IMR-90 (cell line): ENCODE data around the gene COL12A1. TPM values are rescaled to one million over a fixed set of nuclear protein-coding genes. Genes with fewer than 3 reads are reported as not detected.

Experiments
- ATAC-seq: fragments of 200-7000 bp; cut with Tn5 transposase; 2 replicates; pipeline ENCODE4 v1.9.1; 2020; ENCODE audit warnings: low read depth, mild to moderate bottlenecking, moderate library complexity
- BruUV-seq: library from RNA; stranded (reverse); fragments of 400-500 nt; replicated peaks from 2 replicates; lab custom pipeline; 2021; lab: Mats Ljungman, UMichigan
- CTCF ChIA-PET: fragments of 300-600 bp; formaldehyde crosslinking; extraction: SDS; loops from one replicate; lab custom pipeline; 2021; ENCODE audit warnings: antibody characterized with exemption; lab: Yijun Ruan, JAX
- POLR2A ChIA-PET: fragments of 300-600 bp; sonication (Branson Sonifier 250); formaldehyde crosslinking; loops from one replicate; lab custom pipeline; 2022; ENCODE audit warnings: antibody characterized with exemption; ENCODE audit not compliant: unreplicated experiment; lab: Charles Lee
- DNase-seq: peaks from one replicate; pipeline ENCODE4 v3.0.0; 2013
- H2AFZ ChIP-seq: replicated peaks from 2 replicates; pipeline ENCODE3; 2013; ENCODE audit warnings: low read length, mild to moderate bottlenecking; ENCODE audit not compliant: poor library complexity
- H2AK5ac ChIP-seq: 2 replicates; pipeline ENCODE4 v1.6.1; 2013; ENCODE audit warnings: low read depth, low read length, inconsistent platforms
- H2AK9ac ChIP-seq: replicated peaks from 2 replicates; pipeline ENCODE3; 2013; ENCODE audit warnings: mild to moderate bottlenecking, low read depth, low read length, moderate library complexity; ENCODE audit not compliant: poor library complexity
- H2BK120ac ChIP-seq: 2 replicates; pipeline ENCODE4 v1.6.1; 2013; ENCODE audit warnings: low read depth, low read length, inconsistent platforms
- H2BK15ac ChIP-seq: 3 replicates; pipeline ENCODE4 v1.6.1; 2013; ENCODE audit warnings: low read depth, low read length, inconsistent platforms
- H2BK20ac ChIP-seq: 2 replicates; pipeline ENCODE4 v1.6.1; 2013; ENCODE audit warnings: low read depth, mild to moderate bottlenecking, inconsistent platforms, low read length, moderate library complexity
- H2BK5ac ChIP-seq: 2 replicates; pipeline ENCODE4 v1.6.1; 2013; ENCODE audit warnings: mild to moderate bottlenecking, low read depth, low read length, inconsistent platforms; ENCODE audit not compliant: poor library complexity, severe bottlenecking
- H3K14ac ChIP-seq: replicated peaks from 2 replicates; pipeline ENCODE4 v1.6.1; 2013; ENCODE audit warnings: low read depth, low read length, inconsistent platforms
- H3K18ac ChIP-seq: 2 replicates; pipeline ENCODE4 v1.6.1; 2013; ENCODE audit warnings: low read depth, low read length, control low read depth
- H3K23ac ChIP-seq: 2 replicates; pipeline ENCODE4 v1.6.1; 2013; ENCODE audit warnings: low read depth, low read length, inconsistent platforms
- H3K27ac ChIP-seq: 2 replicates; pipeline ENCODE4 v1.5.1; 2013; ENCODE audit warnings: mild to moderate bottlenecking, control low read depth, low read length; ENCODE audit not compliant: insufficient read depth
- H3K27me3 ChIP-seq: 2 replicates; pipeline ENCODE4 v1.6.1; 2013; ENCODE audit warnings: low read length; ENCODE audit not compliant: control insufficient read depth, insufficient read depth
- H3K36me3 ChIP-seq: 2 replicates; pipeline ENCODE4 v1.6.1; 2013; ENCODE audit warnings: low read length, mixed read lengths; ENCODE audit not compliant: control insufficient read depth, insufficient read depth
- H3K4ac ChIP-seq: 2 replicates; pipeline ENCODE4 v1.6.1; 2013; ENCODE audit warnings: low read depth, low read length, inconsistent platforms
- H3K4me1 ChIP-seq: 2 replicates; pipeline ENCODE4 v1.6.1; 2013; ENCODE audit warnings: low read length, mixed read lengths; ENCODE audit not compliant: control insufficient read depth, insufficient read depth
- H3K4me2 ChIP-seq: 2 replicates; pipeline ENCODE4 v1.6.1; 2013; ENCODE audit warnings: low read depth, mild to moderate bottlenecking, control low read depth, low read length, moderate library complexity
- H3K4me3 ChIP-seq: 2 replicates; pipeline ENCODE4 v1.5.1; 2013; ENCODE audit warnings: low read depth, mild to moderate bottlenecking, control low read depth, low read length, moderate library complexity; ENCODE audit not compliant: insufficient read depth
- H3K56ac ChIP-seq: 2 replicates; pipeline ENCODE4 v1.6.1; 2013; ENCODE audit warnings: low read length, inconsistent platforms; ENCODE audit not compliant: insufficient read depth; ENCODE audit errors: extremely low read depth
- H3K79me1 ChIP-seq, 2 experiments: 2 replicates each; pipeline ENCODE4 v1.6.1; 2013; ENCODE audit warnings: low read length in 2 of 2, inconsistent platforms in 1 of 2, low read depth in 1 of 2
- H3K9ac ChIP-seq: 2 replicates; pipeline ENCODE4 v1.6.1; 2013; ENCODE audit warnings: low read depth, low read length, control low read depth
- H3K9me1 ChIP-seq: 2 replicates; pipeline ENCODE4 v1.6.1; 2013; ENCODE audit warnings: low read length, inconsistent platforms; ENCODE audit not compliant: insufficient read depth
- H3K9me3 ChIP-seq: 2 replicates; pipeline ENCODE4 v1.6.1; 2013; ENCODE audit warnings: low read length; ENCODE audit not compliant: control insufficient read depth, insufficient read depth
- H4K20me1 ChIP-seq: 2 replicates; pipeline ENCODE4 v1.6.1; 2013; ENCODE audit warnings: low read length, inconsistent platforms; ENCODE audit not compliant: insufficient read depth
- H4K5ac ChIP-seq: 2 replicates; pipeline ENCODE4 v1.6.1; 2013; ENCODE audit warnings: mild to moderate bottlenecking, low read depth, low read length, control low read depth
- H4K8ac ChIP-seq, 2 experiments: 2 replicates each; pipeline ENCODE4 v1.6.1; 2013; ENCODE audit warnings: low read depth in 2 of 2, low read length in 2 of 2, control low read depth in 1 of 2, inconsistent platforms in 1 of 2
- H4K91ac ChIP-seq: 2 replicates; pipeline ENCODE4 v1.6.1; 2013; ENCODE audit warnings: low read depth, low read length, inconsistent platforms; ENCODE audit not compliant: insufficient read depth
- BHLHE40 ChIP-seq: fragments of 150-350 bp; IDR thresholded peaks from 2 replicates; pipeline ENCODE4 v1.6.1; 2016; ENCODE audit warnings: mild to moderate bottlenecking, low read depth, low read length
- CEBPB ChIP-seq: IDR thresholded peaks from 2 replicates; pipeline ENCODE4 v1.6.1; 2012; ENCODE audit warnings: low read depth, low read length, improper control_type of control experiment
- CHD1 ChIP-seq: IDR thresholded peaks from 2 replicates; pipeline ENCODE4 v1.6.1; 2012; ENCODE audit warnings: low read depth, low read length, improper control_type of control experiment
- FOS ChIP-seq: fragments of 150-350 bp; IDR thresholded peaks from 2 replicates; pipeline ENCODE4 v1.6.1; 2016; ENCODE audit warnings: low read depth, low read length
- MXI1 ChIP-seq: IDR thresholded peaks from 2 replicates; pipeline ENCODE4 v1.6.1; 2012; ENCODE audit warnings: low read depth, mild to moderate bottlenecking, low read length, moderate library complexity, borderline replicate concordance
- NFE2L2 ChIP-seq: fragments of 150-350 bp; IDR thresholded peaks from 2 replicates; pipeline ENCODE4 v1.6.1; 2016; ENCODE audit warnings: low read depth, mild to moderate bottlenecking, low read length
- POLR2A ChIP-seq: IDR thresholded peaks from 2 replicates; pipeline ENCODE4 v1.6.1; 2012; ENCODE audit warnings: mild to moderate bottlenecking, low read depth, low read length
- RAD21 ChIP-seq: IDR thresholded peaks from 2 replicates; pipeline ENCODE4 v1.6.1; 2012; ENCODE audit warnings: low read length, improper control_type of control experiment
- RCOR1 ChIP-seq: IDR thresholded peaks from 2 replicates; pipeline ENCODE4 v1.6.1; 2012; ENCODE audit warnings: mild to moderate bottlenecking, low read length, improper control_type of control experiment; ENCODE audit not compliant: insufficient replicate concordance
- RFX5 ChIP-seq: IDR thresholded peaks from 2 replicates; pipeline ENCODE4 v1.8.0; 2012; ENCODE audit warnings: low read depth, mild to moderate bottlenecking, low read length, moderate library complexity
- SMC3 ChIP-seq: fragments of 150-350 bp; IDR thresholded peaks from 2 replicates; pipeline ENCODE4 v1.6.1; 2016; ENCODE audit warnings: low read depth, mild to moderate bottlenecking, antibody characterized with exemption, low read length, moderate library complexity
- WGBS, 2 experiments: methylation state at CpG; one replicate each; pipeline versions ENCODE4 v1.1.5 to v1.1.7; 2013; ENCODE audit warnings: missing lambda C conversion rate in 2 of 2; ENCODE audit not compliant: insufficient read length in 1 of 2; ENCODE audit errors: extremely low coverage in 2 of 2; 5-methylcytosine and 5-hydroxymethylcytosine counted together
- dilution Hi-C: fragments of 300-500 bp; cut with HindIII; formaldehyde crosslinking; loops from one replicate; pipeline ENCODE4 v1.14.3; 2018; ENCODE audit warnings: low sequenced_read_pairs; ENCODE audit not compliant: unreplicated experiment
- in situ Hi-C: fragments of 300-500 bp; cut with MboI; formaldehyde crosslinking; loops from 3 replicates; pipeline ENCODE4 v1.14.3; 2019; ENCODE audit warnings: low sequenced_read_pairs, inconsistent platforms, mixed read lengths
- intact Hi-C: fragments of 100-400 bp; cut with micrococcal nuclease; formaldehyde crosslinking; loops from 2 replicates; pipeline ENCODE4 v1.10.0; 2022
- polyA plus RNA-seq, 3 experiments: library from polyadenylated mRNA; depleted of rRNA; stranded (reverse); fragments of >200 nt; gene quantifications; 2 replicates each; pipeline ENCODE4 v1.2.3, GENCODE V29; 2012; ENCODE audit warnings: low replicate concordance in 1 of 3
- total RNA-seq: library from RNA; depleted of rRNA; stranded (reverse); fragments of >200 nt; gene quantifications from 2 replicates; pipeline ENCODE4 v1.2.3, GENCODE V29; 2012
- TF ChIP-seq, protein P1 (sequence below): fragments of 150-350 bp; IDR thresholded peaks from 2 replicates; pipeline ENCODE4 v1.6.1; 2016; ENCODE audit warnings: low read depth, mild to moderate bottlenecking, low read length, moderate library complexity, borderline replicate concordance
- TF ChIP-seq, protein P2 (sequence below): fragments of 150-350 bp; IDR thresholded peaks from 2 replicates; pipeline ENCODE4 v1.6.1; 2017; ENCODE audit warnings: mild to moderate bottlenecking, antibody characterized with exemption, low read length, low read depth
- TF ChIP-seq, protein P3 (sequence below): conservative IDR thresholded peaks from 2 replicates; pipeline ENCODE4 v1.5.1; 2012; ENCODE audit warnings: mild to moderate bottlenecking, low read depth, low read length, improper control_type of control experiment

Gene COL12A1
- total and polyA plus RNA-seq, 2 of the 4 experiments (the other 2 are of a cell fraction), result 350 to 452 TPM

DNA sequence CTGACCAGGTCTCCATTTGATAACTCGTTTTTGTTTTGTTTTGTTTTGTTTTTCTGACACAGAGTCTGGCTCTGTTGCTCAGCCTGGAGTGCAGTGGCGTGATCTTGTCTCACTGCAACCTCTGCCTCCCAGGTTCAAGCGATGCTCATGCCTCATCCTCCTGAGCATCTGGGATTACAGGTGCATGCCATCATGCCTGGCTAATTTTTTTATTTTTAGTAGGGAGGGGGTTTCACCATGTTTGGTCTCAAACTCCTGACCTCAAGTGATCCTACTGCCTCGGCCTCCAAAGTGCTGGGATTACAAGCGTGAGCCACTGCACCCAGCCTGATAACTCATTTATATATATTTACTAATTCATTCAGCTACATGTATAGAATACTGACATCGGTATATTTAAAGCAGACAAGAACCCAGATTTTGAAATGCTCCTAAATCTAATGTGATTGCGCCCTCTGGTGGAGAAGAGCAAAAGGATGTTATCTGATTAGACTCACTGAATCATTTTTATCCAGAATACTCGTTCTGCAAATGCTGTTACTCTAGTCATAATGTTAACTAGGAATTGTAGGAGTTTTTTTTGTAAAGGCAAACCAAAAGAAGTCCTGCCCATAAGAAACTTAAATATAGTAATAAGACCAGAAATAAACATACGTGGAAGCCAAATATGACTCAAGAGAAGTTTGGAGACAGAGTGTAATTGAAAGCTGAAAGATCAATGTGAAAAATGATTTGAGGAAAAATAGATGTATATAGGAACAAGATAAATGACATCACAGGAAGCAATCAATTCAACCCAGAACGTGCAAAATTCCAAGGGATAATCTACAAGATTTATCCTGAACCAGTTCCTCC lies 5.3 kb upstream of the COL12A1 start:
- Histone ChIP-seq H2BK5ac (no peak overlapping the region), H3K14ac (no peak overlapping the region), H2AK5ac (peak overlapping the region; percentile 72), H3K27me3 (no peaks in the 10 kb centered on the region), H3K27ac (no peak overlapping the region), H3K4me2 (no peak overlapping the region; the same call in 1 of the 2 replicates), H2AK9ac (no peak overlapping the region), H3K4me1 (peaks cover 15% of the 10 kb centered on the region), H4K91ac (no peak overlapping the region), H3K4me3 (no peak overlapping the region), H3K79me1 (peaks cover 0 to 20% of the 10 kb centered on the region in 2 experiments; a peak in 2 of 4 replicates), H4K8ac (no peak overlapping the region), H2BK20ac (no peak overlapping the region), H2BK120ac (no peak overlapping the region), H3K18ac (no peak overlapping the region), H3K23ac (no peak overlapping the region), H3K56ac (no peak overlapping the region), H3K36me3 (no peaks in the 10 kb centered on the region), H2AFZ (no peak overlapping the region), H4K5ac (no peak overlapping the region), H4K20me1 (no peaks in the 10 kb centered on the region), H2BK15ac (0 out of 3 replicates have a peak overlapping the region, but pooled peaks have one; percentile 36), H3K9me1 (no peaks in the 10 kb centered on the region), H3K9ac (no peak overlapping the region), H3K9me3 (no peaks in the 10 kb centered on the region), H3K4ac (peak overlapping the region; percentile 33; the same call in 1 of the 2 replicates)
- WGBS, 2 experiments, result 20% methylated on average over 1 of the region's 10 CpGs; no CpG with 5 or more reads in 1 of the 2 experiments
- no TSS peak for BruUV-seq
- ATAC-seq (no peak), DNase-seq (peak; percentile 79)
- intact Hi-C loops (loop anchor here (1.0 kb wide), 3 partner anchors 19 to 1536 kb away; no protein-coding TSS in a partner anchor), in situ Hi-C loops (loop anchor here (5.0 to 10.0 kb wide), 4 partner anchors 1124 to 1536 kb away; no protein-coding TSS in a partner anchor), dilution Hi-C loops (no loop called here)
- POLR2A ChIA-PET, result no interaction called here
- CTCF ChIA-PET, result interaction anchor here (0.5 to 1.0 kb wide), 6 partner anchors 23 to 1714 kb away, joined by 3 to 4 read pairs (median 3); no protein-coding TSS in a partner anchor
- TF ChIP-seq RFX5 (no peak), NFE2L2 (no peak), CHD1 (no peak), MXI1 (no peak), BHLHE40 (no peak), RCOR1 (no peak), RAD21 (peak; percentile 70), FOS (no peak), CEBPB (no peak), POLR2A (no peak), SMC3 (peak; percentile 74)
- TF ChIP-seq, protein P1, sequence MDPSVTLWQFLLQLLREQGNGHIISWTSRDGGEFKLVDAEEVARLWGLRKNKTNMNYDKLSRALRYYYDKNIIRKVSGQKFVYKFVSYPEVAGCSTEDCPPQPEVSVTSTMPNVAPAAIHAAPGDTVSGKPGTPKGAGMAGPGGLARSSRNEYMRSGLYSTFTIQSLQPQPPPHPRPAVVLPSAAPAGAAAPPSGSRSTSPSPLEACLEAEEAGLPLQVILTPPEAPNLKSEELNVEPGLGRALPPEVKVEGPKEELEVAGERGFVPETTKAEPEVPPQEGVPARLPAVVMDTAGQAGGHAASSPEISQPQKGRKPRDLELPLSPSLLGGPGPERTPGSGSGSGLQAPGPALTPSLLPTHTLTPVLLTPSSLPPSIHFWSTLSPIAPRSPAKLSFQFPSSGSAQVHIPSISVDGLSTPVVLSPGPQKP, result no peak
- TF ChIP-seq, protein P2, sequence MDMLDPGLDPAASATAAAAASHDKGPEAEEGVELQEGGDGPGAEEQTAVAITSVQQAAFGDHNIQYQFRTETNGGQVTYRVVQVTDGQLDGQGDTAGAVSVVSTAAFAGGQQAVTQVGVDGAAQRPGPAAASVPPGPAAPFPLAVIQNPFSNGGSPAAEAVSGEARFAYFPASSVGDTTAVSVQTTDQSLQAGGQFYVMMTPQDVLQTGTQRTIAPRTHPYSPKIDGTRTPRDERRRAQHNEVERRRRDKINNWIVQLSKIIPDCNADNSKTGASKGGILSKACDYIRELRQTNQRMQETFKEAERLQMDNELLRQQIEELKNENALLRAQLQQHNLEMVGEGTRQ, result no peak
- TF ChIP-seq, protein P3, sequence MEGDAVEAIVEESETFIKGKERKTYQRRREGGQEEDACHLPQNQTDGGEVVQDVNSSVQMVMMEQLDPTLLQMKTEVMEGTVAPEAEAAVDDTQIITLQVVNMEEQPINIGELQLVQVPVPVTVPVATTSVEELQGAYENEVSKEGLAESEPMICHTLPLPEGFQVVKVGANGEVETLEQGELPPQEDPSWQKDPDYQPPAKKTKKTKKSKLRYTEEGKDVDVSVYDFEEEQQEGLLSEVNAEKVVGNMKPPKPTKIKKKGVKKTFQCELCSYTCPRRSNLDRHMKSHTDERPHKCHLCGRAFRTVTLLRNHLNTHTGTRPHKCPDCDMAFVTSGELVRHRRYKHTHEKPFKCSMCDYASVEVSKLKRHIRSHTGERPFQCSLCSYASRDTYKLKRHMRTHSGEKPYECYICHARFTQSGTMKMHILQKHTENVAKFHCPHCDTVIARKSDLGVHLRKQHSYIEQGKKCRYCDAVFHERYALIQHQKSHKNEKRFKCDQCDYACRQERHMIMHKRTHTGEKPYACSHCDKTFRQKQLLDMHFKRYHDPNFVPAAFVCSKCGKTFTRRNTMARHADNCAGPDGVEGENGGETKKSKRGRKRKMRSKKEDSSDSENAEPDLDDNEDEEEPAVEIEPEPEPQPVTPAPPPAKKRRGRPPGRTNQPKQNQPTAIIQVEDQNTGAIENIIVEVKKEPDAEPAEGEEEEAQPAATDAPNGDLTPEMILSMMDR, result peak; percentile 80
